Stimulated activated CD4-positive, alpha-beta T cell treated with anti-CD3 and anti-CD28 coated beads, TNF-alpha, amount 100 ng/mL, for 1 hour (primary cell): Measurements from ENCODE around the gene KCTD3.

Experiments
- DNase-seq, 3 donors: peaks; one replicate each; pipeline ENCODE4 v3.0.0-alpha.2; 2020; ENCODE audit warnings: low read depth in 3 of 3, low spot score in 1 of 3

Gene KCTD3

DNA sequence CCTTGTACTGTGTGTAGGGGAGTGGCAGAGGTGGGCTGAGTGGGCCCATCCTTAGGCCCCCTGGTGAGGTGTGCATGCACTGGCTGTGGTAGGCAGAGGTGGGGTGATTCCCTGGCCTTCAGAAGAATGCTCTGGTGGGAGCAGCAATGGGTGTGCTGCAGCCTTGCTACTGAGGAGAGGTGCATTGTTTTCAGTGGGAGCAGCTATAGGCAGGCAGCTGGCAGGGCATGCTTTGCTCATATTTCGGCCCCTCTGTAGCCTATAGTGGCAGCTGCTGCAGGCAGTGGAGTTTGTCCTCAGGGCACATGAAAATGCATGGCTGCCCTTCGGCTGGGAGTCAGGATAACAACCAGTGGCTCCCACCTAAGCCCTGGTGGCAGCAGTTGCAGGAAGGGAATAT, 10.1 kb upstream of the KCTD3 start:
- DNase-seq = no peak

DNA sequence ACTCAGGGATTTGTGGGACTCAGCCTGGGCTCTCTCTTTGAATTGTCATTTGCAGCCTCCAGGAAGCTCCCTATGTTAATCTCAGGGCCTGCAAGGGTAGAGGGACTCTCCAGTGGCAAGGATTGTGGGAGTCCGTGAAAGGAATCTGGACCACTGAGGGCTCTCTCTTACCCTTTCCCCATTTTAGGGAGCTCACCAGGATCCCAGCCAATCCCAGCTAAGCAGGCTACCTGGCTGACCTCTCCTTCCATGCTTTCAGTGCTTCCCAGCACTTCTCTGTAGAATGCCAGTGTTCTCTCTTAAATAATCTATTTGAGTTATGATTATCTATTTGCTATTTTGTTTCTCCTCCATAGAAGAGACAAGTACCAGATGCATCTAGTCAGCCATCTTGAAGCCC, 9.6 kb upstream of the KCTD3 start:
- no peak for DNase-seq

DNA sequence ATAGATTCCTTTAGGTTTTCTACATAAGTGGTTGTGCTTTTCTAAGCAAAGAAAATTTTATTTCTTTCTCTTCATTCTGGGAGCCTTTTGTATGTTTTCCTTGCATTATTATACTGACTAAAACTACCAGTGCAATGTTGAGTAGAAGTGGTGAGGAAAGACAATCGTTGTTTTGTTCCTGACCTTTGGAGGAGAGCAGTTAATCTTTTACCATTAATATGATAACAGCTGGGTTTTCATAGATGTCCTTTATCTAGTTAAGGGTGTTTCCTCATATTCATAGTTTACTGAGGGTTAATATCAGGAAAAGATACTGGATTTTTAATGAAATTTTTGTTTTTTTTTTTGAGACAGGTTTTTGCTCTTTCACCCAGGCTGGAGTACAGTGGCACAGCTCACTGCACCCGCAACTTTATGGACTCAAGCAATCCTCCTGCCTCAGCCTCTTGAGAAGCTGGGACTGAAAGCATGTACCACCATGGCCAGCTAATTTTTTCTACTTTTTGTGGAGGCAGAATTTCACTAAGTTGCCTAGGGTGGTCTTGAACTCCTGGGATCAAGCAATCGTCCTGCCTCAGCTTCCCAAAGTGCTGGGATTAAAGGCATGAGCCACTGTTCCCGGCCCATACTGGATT, 9.0 kb upstream of the KCTD3 start:
- DNase-seq = no peak

DNA sequence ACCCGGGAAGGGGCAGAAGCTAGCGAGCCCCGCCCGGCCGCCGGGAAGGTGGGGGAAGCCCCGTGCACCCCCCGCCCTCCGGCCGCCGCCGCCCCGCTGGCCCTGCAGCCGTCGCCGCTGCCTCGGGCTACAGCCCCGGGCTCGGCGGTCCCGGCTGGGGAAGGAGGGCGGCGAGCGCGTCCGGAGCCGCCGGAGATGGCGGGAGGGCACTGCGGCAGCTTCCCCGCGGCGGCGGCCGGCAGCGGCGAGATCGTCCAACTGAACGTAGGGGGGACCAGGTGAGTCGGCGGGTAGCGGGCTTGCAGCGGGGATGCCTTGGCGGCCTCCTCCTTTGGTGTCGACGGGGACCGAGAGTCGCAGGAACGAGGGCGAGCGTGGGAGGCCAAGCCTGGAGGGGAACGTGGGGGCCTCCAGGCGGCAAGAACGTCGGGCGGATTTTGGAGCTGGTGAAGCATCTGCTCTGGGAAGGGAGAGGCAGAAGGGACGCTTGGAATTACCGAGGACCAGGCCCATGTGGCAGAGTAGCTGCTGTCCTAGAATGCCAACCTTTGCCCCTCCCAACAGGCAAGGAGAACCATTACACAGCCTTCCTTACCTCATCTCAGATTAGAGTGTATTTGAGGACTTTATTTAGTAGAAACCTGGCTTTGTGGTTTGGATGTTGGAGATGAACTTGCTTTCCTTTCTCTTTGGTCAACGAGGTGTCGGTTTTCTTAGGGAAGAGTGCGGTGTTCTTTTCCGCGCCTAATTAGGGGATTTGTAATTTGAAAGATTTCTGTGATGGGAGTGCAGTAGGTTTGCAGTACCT, 591 bp downstream of the KCTD3 start:
- DNase-seq = peak in 1 of 3 donors; percentile 9

DNA sequence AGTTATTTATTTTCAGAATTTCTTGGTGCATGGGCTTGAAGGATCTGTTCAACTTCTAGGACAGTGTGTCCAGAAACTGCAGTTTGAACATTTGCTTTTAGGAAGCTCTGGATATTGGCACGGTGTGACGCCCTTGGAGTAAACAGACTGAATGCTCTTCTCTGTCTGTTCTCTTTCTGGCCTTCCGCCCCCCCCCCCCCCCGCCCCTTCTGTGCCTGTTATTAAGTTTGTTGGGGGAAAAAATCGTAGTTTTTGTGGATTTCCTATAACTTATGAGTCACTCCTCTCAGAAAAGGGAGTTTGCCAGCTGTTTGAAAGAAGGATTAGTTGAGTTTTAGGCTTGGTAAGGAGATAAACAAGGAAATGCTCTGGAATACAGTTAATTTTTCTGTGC, 1.2 kb downstream of the KCTD3 start:
- DNase-seq = no peak

DNA sequence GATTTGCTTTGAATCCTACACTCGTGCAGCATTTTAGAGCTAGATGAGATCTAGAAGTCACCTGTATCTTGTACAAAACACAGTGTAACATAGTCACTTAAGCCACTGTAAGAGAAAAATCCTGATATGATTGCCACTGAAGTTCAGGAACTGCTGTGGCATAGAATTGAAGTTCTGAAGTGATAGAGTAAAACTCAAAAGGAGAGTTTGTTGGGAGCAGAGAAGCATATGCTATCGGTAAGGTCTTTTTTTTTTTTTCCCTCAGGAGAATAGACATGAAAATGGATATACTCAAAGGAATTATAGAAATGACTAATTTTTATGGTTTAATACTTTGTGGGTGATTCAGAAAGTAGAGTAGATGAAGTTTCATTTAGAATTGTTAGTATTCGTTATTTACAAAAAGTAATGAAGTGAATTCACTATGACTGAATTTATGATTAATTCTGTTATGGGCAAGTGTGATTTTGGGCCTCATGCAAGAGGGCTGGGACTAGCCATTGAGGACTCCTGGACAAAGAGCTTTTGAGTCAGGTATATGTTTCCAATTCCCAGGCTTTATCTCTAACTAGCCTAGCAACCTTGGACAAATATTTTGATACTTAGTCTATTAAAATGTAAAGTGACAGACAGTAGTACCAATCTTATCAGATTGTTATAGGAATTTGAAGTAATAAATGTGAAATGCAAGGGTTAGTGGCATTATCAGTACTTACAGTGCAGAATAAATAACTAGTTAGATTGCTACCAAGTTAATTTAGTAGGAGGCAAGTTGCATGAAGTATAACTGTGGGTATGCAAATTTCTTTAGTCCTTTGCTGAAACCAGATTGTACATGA, 3.1 kb downstream of the KCTD3 start:
- DNase-seq = no peak

DNA sequence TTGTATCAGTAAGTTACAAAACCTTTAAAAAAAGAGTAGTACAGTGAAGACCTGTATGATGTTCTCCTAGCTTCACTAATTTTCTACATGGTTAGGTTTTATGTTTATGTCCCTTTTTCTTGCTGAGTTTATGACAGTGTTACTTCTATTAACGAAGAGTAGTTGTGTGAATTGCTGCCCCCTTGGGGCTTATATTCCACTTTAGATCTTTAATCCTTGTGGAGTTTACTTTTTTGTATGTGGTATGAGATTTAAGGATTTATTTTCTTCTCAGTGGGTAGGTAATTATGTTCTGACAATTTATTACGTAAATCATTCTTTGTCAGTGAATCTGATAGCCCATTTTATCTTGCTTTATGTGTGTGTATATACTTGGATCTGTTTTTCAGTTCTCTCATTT, 14.8 kb downstream of the KCTD3 start:
- no peak for DNase-seq

DNA sequence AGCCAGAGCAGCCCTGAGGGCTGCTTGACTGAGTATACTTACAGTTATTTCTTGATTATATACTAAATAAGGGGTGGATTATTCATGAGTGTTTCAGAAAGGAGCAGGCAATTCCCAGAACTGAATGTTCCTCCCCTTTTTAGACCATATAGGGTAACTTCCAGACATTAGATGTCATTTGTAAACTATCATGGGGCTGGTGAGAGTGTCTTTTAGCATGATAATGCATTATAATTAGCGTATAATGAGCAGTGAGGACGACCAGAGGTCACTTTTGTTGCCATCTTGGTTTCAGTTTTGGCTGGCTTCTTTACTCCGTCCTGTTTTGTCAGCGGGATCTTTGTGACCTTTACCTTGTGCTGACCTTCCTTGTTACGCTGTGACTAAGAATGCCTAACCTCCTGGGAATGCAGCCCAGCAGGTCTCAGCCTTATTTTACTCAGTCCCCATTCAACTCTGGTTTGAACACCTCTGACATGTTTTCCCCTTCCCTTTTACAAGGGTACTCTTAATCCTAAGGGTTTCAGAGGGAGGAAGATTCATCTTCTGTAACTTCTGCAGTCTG, 16.2 kb downstream of the KCTD3 start:
- DNase-seq = no peak

DNA sequence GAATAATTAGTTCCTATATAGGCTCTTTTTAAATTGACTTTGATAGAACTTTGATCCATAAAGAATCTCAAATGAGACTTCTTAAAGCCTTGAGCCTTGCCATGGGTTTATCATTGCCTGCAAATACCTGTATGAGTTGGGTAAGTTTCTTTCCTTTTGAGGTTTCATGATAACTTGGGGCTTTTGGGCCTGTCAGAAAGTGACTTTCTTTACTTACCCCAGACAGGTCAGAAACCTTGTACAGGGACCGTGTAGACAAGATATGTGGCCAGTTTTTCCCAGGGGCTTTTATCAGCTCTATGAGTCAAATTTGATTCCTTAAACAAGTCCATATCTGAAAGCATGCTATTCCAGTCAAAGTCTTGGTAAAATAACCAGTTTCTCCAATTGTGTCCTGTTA, 17.3 kb downstream of the KCTD3 start:
- no peak for DNase-seq

DNA sequence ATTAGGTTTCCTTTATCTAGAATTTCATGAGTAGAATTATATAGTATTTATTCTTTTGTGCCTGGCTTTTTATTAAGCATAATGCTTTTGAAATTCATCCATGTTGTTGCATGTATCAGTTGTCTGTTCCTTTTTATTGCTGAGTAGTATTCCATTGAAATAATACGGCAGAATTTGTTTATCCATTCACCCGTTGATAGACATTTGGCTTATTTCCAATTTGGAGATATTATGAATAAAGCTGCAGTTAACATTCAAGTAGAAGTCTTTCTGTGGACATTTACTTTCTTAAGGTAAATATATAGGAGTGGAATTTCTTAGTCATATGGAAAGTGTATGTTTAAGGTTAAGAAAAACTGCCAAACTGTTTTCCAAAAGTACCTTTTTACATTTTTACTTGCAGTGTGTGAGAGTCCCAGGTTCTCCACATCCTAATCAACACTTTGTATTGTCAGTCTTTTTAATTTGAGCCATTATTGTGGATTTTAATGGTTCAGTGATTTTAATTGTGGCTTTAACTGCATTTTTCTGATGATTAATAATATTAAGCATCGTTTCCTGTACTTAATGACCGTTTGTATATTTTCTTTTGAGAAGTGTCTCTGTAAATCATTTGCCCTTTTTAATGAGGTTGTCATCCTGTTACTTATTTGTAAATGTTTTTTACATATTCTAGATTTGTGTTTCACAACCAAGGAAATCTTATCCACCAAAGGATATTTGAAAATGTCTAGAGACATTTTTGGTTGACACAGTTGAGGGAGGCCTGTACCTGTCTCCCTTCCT, 22.7 kb downstream of the KCTD3 start:
- DNase-seq = no peak

DNA sequence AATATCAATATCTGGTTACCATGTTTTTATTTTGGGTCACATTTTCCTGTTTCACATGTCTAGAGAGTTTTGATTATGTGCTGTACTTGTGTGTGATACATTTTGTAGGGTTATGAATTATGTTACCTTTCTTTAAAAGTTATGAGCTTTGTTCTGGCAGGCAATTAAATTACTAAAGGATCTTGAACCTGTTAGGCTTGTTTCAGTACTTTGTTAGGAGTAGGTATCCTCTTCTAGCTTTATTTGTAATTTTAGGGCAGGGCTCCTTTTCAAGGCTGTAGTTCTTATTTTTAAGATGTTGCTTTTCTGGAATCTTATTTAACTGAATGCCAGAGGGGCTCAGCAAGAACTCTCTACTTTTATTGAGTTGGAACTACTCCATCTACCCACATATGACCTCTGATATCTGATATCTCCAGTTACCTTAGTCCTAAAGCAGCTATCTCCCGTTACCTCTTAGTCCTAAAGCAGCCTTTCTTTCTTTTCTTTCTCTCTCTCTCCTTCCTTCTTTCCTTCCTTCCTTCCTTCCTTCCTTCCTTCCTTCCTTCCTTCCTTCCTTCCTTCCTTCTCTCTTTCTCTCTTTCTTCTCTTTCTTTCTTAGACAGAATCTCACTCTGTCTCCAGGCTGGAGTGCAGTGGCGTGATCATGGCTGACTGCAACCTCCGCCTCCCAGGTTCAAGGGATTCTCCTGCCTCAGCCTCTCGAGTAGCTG, 23.8 kb downstream of the KCTD3 start:
- no peak for DNase-seq

DNA sequence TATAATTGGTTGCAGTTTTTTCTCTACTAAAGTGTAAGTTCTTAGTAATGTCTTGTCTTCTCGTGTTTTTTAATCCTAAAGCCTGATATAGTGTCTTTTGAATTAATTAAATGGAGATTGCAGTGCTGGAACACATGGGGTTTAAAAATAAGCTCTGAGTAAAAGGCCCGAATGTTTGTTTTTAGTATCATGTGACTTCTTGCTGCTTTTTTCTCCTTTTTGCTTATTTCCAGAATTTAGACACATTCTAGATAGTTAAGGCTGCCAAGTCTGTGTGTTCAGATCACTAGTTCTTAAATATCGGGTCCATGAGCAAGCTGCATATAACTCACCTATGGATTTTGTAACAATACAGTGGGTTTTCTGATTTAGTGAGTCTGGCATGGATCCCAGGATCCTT, 27.5 kb downstream of the KCTD3 start:
- DNase-seq = no peak

DNA sequence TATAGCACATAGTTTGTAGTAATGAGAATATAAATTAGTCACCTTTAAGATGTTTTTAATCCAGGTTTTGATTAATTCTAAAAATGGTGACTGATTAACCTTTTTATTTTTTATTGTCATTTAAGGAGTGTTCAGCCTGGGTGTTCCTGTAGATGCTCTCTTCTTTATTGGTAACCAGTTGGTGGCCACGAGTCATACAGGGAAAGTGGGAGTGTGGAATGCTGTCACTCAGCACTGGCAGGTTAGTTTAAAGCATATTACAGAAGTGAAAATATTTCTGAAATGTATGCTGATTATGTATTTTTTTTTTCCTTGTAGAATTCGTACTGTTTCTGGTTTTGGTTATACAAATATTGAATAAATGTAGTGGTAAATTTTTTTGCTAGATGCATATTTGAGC, 28.1 kb downstream of the KCTD3 start:
- no peak for DNase-seq

DNA sequence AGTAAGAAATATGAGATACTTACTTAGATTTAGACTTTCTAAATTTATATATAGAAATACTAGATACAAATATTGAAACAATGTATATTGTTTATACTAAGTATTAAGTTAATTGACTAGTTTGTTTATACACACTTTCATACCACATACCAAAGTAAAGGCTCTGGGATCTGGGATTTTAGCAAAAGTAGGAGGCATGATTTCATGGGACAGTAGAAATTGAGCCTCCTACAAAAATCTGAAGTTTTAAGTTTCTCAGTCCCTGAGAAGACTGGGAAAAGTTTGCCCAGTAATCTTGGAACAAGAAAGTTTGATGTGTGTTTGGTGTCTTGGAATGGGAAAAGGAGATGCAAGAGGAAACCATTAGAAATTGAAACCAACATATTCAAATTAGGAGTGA, 30.9 kb downstream of the KCTD3 start:
- DNase-seq = no peak

DNA sequence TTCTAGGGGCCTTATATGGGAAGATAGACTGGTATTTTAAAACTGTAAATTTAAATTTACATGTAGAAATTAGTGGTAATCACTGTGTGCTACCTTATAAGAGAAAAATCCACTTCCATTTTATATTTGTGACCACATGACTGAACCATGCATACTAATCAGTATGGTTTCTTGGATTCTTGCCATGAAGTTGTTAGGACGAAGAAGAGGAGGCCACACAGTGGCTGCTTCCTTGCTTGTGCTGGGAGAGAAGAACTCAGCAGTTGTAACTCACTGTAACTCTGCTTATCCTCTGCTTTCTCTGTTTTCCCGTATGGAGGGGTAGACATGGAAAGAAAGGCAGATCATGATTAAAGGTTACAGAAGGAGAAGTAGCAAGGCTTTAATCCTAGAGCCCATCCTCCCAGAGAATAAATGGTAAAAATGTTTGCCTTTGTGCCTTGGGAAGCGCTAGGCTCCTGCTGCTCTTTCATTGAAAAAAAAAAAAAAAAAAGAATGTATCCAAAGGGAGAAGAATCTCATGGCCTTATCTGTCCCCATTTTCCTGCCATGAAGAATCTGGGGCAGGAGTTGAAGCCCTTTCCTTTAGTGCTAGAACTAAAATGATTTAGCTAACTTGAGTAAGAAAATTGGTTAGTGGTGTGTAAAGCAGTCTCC, 32.4 kb downstream of the KCTD3 start:
- DNase-seq = no peak

DNA sequence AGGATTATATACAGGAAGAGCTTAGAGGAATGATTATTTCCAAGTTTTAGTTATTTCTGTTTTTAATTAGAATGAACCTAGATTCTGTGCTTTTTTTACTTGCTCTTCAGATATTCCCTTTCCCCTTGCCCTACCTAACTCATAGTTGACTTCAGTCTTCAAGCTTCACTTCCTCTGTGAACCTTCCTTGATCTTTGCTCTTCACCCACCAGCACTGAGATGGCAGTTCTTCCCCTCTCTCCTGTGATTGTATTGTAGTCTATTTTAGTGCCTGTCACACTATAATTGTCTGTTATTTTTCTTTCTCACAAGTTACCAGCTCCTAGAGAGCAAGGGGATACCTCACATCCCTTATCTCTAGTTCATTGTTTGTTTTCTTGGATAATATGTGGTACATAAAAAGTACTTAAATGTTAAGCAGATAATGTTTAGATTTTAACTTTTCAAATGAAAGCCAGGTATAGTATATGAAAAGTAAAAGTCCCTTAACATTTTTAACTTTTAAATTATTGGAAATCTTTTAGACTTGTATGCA, 33.2 kb downstream of the KCTD3 start:
- DNase-seq = no peak

DNA sequence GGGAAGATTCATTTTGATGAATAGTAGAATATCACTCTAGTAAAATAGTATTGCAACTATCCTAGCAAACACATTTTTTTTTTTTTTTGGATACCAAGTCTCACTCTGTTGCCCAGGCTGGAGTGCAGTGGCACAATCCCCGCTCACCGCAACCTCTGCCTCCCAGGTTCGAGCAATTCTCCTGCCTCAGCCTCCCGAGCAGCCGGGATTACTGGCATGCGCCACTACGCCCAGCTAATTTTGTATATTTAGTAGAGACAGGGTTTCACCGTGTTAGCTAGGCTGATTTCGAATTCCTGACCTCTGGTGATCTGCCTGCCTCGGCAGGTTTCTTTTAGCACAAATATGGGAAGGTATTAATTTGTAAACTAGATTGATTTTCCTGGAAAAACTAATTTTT, 33.8 kb downstream of the KCTD3 start:
- DNase-seq = no peak

DNA sequence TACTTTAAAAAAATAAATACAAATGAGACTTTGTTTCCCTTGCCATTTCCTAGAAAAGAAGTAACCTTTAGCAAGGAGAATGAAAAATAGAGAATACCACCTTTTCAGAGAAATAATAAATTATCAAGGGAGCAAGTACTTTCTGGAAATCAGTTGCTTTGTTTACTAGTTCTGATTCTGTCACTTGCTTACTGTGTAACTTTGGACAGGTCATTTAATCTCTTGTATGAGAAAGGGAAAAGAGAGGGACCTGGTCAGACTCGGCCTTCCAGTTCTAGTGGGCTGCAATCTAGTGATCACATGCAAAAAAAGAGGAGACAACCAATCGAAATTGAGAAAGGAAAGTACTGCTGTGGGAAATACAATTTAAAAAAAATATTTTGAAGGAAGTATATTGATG, 34.2 kb downstream of the KCTD3 start:
- no peak for DNase-seq

DNA sequence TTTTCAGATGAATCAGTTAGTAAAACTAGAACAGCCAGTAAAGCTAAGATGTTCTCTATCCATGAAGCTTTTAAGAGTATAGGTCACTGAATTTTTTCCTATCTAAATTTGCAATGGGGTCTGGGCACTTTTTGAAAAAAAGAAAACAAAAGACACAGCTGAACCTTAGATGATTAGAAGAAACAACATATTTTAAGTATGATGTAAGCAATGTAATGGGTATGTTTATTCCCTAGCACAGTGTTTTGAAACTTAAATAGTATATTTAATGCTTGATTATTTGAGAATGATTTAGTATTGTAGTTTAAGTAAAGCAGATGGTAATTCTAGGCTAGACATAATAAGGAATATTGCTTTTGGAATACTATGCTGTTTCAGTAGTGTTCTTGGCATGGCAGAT, 36.2 kb downstream of the KCTD3 start:
- DNase-seq = no peak
